NCI-H128 (cell line): ENCODE data around the gene OTUD7B.
A peak's percentile ranks its signal among the peaks of the same experiment; 100 is the strongest.
"Not testable (repeated sequence)": the region's sequence is repeated elsewhere in the genome, so short reads cannot be mapped to it uniquely, and the experiment has no call there.

Experiments
- DNase-seq: peaks from one replicate; lab custom pipeline; 2025; ENCODE audit not compliant: unreplicated experiment; lab: John Stamatoyannopoulos, UW

The OTUD7B gene

DNA sequence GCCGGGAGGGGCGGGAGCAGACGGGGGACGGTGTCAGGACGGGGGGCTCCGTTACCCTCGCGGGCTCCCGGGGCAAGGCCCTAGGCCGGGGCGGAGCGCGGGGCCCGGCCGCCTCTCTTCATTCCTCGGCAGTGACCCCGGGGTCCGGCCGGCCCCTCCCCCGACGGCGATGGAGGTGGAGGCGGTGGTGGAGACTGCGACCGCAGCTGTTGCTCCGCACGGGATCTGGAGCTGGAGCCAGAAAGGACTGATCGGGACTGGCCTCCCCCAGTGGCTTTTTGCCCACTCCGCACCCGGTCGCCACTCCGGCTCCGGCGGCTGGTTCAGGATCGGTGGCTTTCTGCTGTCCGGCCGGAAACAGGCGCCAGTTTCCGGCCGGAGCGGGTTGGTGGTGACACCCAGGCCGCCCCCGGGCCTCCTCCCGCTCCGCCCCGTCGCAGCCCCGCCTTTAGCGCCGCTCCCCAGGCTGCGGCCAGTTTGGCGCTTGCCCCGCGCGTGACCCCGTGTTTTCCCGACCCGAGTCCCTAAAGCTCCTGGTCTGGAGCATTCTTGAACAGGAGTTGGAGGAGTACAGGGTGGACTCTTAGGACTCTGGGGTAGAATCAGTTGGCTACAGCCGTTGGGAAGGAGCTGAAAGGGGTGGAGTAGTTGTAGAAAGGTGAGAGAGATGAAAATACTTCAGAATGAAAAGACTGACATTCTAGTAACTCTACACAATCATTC, at the start of gene OTUD7B:
Gene OTUD7B, minus strand, starts transcription at position 334 of the 723 bp plus-strand sequence. CDS start 33,216 bp downstream, outside the sequence.
- DNase-seq, result peak; percentile 79

DNA sequence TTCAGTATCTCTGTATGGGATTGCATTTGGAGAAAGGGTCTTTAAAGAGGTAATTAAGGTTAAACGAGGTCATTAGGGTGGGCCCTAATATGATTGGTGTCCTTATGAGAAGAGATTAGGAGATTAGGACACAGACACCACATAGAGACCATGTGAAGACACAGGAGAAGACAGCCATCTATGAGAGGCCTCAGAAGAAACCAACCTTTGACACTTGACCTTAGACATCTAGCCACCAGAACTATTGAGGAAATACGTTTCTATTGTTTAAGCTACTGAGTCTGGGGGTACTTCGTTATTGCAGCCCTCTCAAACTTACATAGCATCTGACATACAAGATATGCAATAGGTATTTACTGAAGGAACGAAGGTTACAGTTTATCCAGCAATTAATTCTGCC, 49.7 kb upstream of the OTUD7B start:
- no peak for DNase-seq

DNA sequence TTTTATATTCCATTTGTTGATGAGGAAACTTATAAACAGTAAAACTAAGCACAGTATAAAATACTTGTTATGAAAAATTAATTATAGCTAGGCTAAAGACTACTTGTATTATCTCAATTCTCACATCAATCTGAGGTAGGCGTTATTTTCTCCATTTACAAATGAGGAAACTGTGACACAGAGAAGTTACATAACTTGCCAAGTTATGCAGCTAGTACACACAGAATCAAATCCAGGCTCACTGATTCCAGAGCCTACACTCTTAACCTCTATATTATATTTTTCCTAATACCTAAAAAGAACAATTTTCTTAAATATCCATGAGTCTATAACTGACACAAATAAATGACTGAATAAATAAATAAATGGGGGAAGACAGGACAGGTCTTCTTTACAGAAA, 45.9 kb upstream of the OTUD7B start:
- DNase-seq, result no peak

DNA sequence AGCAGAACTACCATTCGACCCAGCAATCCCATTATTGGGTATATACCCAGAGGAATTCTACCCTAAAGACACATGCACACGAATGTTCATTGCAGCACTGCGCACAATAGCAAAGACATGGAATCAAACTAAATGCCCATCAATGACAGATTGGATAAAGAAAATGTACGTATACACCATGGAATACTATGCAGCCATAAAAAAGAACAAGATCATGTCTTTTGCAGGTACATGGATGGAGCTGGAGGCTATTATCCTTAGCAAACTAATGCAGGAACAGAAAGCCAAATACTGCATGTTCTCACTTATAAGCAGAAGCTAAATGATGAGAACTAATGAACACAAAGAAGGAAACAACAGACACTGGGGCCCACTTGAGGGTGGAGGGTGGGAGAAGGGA, 45.0 kb upstream of the OTUD7B start:
- DNase-seq, result not testable (repeated sequence)

DNA sequence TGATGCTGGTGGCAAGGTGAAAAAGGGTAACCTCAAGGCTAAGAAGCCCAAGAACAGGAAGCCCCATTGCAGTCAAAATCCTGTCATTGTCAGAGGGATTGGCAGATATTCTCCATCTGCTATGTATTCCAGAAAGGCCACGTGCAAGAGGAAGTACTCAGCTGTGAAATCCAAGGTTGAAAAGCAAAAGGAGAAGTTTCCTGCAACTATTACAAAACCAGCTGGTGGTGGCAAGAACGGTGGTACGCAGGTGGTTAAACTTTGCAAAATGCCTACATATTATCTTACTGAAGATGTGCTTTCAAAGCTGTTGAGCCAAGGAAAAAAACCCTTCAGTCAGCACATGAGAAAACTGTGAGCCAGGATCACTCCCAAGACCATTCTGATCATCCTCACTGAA, 43.4 kb upstream of the OTUD7B start:
- DNase-seq, result no peak

DNA sequence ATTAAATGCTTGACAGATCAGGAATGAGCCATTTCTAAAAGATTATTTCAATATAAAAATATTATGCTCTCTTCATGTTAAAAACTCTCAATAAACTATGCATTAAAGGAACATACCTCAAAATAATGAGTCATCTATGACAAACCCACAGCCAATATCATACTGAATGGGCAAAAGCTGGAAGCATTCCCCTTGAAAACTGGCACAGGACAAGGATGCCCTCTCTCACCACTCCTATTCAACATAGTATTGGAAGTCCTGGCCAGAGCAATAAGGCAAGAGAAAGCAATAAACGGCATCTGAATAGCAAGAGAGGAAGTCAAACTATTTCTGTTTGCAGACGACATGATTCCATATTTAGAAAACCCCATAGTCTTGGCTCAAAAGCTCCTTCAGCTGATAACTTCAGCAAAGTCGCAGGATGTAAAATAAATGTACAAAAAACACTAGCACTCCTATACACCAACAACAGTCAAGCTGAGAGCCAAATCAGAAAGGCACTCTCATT, 41.4 kb upstream of the OTUD7B start:
- not testable (repeated sequence) for DNase-seq

DNA sequence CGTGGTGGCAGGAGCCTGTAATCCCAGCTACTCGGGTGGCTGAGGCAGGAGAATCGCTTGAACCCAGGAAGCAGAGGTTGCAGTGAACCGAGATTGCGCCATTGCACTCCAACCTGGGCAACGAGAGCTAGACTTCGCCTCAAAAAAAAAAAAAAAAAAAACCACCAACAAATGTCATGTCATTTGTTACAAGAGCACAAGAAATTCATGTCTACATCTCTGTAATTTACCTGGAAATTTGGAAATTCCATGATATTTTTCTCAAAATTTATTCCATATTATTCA, 40.5 kb upstream of the OTUD7B start:
- DNase-seq, result no peak

DNA sequence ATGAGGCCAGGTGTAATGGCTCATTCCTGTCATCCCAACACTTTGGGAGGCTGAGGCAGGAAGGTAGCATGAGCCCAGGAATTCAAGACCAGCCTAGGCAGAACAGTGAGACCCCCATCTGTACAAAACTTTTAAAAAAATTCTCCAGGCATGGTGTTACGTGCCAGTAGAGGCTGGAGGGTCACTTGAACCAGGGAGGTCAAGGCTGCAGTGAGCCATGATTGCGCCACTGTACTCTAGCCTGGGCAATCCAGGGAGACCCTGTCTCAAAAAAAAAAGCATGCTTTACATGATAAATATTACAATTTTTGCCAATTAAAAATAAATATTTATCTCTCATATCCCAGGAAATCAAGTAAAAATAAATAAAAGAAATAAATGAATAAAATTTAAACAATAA, 39.4 kb upstream of the OTUD7B start:
- no peak for DNase-seq

DNA sequence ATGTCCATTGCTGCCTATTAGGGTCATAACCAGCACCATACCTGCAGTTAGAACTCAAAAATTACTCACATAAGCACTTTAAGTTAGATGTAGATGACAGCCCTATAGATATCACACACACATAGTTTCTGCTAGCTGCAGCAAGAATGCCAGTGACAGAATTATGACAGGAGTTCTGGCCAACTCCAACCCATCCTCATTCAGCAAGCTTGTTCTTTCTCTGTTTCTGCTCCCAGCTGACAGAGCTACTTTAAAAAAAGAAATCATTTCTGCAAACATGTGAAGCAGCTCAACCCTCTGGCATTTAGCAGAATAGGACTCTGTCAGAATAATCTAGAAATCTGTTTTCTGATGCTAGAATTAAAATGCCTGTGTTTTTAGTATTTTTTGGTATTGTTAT, 23.8 kb upstream of the OTUD7B start:
- no peak for DNase-seq

DNA sequence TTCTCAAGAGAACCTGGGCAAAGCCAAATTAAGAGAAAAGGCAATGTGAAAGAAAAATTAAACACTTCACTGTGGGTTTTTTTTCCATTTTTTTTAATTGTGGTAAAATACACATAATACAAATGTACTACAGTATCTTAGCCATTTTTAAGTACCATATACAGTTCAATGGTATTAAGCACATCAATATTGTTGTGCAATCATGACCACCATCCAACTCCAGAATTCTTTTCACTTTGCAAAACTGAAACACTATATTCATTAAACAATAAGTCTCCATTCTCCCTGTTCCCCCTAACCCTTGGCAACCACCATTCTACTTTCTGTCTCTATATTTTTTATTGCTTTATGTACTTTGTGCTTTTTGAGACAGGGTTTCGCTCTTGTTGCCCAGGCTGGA, 17.8 kb upstream of the OTUD7B start:
- DNase-seq, result no peak

DNA sequence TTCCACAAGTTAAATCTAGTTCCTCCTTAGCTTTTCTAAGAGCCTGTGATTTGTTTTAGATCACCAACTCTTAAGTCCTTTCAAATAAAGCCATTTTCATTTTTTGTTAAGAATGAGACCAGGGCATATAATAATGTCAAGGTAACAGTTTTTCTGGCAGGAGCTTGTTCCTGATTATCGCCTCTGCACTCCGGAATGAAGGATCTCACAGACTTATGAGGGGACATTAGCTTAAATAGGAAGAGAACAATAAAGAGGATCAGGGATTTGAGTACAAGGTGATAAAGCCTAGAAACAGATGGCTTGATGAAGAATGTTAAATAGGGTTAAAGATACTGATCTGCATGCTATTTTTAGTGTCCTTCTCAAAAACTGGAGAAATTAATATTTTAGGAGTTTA, 13.6 kb upstream of the OTUD7B start:
- no peak for DNase-seq

DNA sequence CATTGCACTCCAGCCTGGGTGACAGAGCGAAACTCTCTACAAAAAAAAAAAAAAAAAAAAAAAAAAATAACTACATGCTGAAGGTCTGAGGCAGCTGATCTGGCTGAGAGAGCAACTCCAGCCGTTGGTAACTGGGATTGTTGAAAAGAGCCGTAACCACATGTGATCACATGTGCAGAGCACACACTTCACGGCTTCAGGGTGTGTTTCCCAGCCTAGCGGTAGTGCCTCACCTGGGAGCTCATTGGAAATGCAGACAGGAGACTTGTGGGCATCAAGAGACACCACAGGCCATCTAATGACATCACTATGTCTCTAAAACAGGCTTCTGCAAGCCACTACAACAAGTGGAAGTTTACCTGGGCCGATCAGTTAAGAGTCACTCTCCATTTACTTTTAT, 11.8 kb upstream of the OTUD7B start:
- no peak for DNase-seq

DNA sequence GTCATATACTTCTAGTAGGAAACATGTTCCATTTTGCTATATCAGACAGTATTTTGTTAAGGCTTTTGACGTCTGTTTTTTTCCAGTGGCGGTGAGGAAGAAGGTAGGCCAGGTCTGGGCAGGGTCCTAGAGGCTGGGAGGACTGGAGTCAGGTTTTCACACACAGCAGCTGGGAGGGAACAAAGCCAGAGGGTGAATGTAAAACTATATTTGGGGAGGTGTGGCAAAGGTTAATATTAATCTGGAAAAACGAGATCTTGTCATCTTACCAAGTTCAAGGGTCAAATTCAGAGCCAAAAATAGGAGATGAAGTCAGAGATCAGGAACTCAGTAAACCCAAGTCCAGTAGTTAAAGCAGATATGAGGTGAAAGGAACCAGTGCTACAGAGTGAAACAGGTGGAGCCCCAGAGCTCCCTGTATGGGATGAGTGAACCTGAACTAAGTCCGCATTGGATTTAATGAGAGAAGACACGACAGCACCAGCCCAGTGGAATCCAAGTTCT, 10.7 kb upstream of the OTUD7B start:
- DNase-seq, result no peak

DNA sequence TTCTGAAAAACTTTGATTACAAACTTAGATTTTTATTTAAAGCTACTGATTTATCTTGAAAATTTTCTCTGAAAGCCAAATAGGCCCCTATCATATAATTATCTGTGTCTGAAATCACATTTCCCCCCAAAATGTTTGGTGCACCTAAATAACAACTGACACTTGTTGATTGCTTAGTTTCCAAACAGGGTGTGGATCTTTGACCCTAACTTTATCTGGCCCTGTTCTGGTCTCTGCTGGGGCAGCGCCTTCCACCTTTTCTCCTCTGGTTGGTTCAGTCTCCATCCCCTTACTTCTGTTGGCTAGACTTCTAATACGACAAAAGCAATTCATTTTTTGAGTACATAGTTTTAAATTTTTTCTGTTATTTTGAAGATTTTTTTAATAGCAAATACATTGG, 10.2 kb upstream of the OTUD7B start:
- DNase-seq, result no peak

DNA sequence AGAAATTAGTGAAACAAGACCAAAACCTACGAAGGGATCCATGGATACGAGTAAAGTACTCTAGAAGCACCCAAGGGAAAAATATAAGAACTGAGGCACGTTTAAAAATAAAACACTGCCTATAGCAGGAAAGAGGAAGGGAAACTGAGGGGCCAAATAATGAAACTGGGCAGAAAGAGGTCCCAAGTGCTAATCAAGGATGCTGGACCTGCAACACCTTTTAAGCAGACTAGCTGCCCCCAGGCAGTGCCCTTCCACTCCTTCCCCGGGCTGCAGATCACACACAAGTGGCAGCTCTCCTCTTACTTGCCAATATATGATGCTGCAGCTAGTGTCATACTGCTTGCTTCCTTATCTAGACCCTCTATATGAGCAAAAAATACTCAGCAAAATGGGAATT, 7.6 kb upstream of the OTUD7B start:
- DNase-seq, result no peak

DNA sequence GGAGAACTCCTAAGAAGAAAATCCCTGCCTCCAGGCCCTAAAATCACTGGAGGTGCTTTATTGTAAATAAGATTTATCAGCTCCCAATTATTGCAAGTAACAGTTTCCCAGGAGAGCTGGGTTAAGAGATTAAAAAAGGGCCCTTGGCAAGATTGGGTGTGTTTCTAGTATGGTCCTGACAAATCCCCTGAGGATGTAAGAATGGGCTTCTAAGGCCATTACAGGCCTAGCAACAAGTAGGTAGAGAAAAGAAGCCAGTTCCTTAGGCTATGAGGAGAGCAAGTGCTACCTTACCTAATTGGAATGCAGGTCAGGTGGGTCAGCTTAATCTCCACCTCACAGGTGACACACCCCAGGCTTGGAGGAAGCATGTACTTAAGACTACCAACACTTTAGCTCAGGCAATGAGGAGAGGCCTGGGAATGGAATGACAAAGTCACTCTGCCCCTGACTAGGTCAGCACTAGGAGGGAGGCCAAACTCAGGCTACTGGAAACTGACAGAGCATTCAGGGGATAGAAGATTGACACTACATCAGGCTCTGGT, 6.8 kb upstream of the OTUD7B start:
- no peak for DNase-seq

DNA sequence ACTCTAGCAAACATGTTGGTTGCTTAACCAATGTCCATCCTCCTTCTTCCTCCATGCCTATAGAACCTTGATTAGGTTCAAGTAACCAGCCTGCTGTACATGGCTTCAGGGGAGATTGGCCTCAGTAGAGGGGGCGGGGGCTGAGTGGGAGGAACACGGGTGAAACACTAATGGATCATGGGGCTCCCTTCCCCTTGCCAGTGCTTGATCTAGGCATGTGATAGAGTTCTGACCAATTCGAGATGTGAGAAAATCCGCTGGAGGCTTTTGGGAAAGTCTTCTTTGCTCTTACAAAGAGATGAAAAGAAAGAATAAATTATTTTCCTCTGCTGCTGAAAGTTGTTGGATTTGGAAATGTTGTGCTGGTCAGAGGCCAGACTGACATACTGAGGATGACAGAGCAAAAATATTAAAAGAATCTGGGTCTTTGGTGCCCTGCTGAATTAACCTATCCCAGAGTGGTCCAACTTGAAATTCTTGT, 5.2 kb upstream of the OTUD7B start:
- no peak for DNase-seq

DNA sequence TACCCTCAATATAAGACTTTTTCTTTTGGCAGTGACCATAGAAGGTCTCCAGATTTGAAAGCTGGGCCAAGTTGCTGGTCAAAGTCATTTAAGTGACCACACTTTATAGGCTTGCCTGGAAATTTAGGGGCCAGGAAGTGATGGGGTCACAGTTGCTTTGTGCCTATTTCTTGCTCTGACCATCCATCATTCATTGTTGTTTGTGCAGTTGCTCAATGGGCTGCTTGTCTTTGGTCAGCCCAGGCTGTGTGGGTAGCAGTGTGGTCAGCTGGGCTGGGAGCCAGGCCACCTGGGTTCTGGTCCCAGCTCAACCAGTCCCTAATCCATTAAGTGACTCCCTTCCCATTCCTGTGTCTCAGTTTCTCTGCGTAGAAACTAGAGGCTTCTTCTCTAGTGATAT, 2.1 kb upstream of the OTUD7B start:
- DNase-seq, result no peak

DNA sequence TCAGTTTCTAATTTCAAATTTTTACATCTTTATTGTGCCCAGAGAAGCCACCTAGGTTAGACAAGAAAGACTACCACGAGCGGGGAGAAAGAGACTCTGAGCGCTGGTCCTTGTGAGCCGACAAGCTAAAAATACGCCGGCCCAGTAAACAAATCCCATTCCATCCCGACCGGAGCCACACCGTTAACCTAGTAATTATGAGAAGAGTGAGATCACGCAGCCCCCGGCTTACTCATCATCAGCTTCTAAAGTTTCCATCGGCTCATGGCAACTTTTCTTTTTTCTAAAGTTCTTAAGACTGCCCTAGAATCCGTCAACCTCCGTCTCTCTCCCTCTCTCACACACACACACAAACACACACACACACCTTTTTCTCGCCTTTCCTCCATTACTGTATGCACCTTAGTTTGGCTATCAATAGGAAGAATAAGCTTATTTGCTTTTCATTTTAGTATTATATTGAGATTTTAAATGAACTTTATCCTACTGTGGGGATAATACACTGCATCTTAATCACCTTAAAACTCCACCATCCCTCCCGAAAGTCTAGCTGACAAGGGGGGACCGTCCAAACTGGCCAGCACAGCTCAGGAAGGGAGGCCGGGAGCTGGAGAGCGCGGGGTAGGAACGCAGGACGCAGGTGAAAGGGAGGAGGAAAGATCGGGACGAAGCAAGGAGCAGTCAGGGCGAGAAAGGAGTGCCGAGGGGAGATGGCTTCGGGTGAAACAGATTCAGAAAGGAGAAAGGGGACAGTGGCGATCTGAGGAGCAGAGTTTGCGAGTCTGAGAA, 728 bp downstream of the OTUD7B start:
- DNase-seq, result peak; percentile 23

DNA sequence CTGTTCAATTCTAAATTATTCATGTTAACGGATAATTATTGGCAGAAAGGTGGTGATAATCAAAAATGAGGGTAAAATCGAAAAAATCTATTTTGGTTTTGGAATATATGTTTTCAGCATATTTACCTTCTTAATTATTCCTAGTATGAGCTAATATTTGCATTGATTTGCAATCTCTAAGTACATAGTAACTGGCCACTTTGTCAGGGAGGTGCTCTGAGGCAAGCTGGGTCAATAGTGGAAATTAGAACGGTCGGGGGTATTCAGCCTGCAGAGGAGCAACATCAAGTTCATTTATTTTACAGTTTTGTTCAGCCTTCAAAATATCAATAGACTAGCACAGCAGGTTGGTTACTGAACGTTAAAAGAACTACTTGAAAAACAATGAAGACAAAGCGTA, 1.8 kb downstream of the OTUD7B start:
- DNase-seq, result no peak

DNA sequence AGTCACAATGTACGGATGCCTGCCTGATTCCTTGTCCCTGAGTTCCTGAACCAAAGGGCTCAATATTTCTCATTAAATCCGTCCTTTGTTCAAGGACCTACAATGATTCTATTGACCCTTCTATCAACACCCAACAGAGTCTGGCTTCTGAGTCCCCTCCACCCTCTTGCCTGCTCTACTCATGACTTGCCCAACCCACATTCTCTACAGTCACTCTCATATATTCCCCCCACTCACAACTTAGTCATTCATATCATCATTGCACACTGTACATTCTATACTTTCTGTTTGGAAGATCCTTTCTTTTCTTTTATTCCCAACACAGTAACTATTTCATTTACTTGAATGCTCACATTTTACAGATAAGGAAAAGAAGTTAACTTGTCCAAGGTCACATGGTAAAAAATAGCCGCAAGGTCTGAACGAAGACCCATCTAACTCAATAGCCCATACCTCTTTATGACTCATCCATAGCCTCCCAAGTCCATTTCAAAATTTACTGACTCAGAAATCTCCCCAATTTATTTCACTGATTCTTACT, 3.6 kb downstream of the OTUD7B start:
- DNase-seq, result no peak

DNA sequence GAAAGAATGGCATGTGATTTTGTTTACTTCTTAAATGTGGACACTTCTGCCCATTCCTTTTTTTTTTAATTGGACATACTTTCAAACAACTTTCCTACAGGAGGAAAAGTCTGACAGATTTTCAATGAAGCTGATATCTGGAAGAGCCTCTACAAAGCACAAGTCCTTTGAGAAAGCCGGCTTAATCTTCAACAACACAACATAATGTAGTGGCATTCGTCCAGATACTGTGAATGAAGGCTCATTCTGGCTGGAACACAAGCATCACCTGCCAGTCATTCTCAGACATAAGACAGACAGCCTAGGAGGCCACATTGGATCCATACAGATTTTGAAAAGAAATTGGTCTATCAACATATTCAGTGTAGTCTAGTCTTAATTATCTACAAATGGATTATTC, 4.9 kb downstream of the OTUD7B start:
- no peak for DNase-seq
